HS-5 (cell line): Measurements from ENCODE around the gene ABCA13.
A peak's percentile ranks its signal among the peaks of the same experiment; 100 is the strongest.
"Not testable (repeated sequence)": the region's sequence is repeated elsewhere in the genome, so short reads cannot be mapped to it uniquely, and the experiment has no call there.

Experiments used
- DNase-seq: peaks from one replicate; pipeline ENCODE4 v3.0.0-alpha.2; 2012; ENCODE audit warnings: low read depth

The ABCA13 gene

DNA sequence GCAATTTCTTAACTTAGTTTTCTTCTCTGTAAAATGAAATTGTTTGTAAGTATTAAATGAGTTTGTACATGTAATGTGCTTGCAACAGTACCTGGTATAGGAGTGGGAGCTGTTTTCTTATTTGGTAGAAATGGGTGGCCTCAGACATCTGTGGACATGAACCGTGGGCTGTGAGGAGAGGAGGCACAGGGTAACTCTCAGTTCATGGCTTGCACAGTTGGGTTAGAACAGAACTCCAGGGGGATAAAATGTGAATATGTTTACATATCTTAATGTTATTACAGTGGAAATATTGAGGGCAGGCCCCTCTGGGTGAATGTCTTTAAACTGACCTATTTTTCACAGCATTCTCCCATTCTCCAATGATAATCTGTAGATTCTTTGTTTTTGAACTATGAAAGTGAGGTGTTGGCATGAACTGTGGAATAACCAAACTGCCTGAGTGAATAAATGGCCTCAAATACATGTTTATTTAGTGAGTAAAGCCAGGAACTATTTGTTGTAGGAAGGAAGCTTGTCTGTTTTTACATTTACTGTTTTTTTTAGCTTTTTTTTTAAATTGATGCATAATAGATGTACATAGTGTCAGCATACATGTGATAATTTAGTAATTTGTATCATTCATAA is 2.6 kb downstream of the ABCA13 start:
- DNase-seq, result no peak

GRCh38 chr7:48175019-48175418 is 3.8 kb downstream of the ABCA13 start:
- no peak for DNase-seq

- DNase-seq, result no peak
Observed at GRCh38 chr7:48176356-48176893, 5.2 kb downstream of the ABCA13 start.

DNA sequence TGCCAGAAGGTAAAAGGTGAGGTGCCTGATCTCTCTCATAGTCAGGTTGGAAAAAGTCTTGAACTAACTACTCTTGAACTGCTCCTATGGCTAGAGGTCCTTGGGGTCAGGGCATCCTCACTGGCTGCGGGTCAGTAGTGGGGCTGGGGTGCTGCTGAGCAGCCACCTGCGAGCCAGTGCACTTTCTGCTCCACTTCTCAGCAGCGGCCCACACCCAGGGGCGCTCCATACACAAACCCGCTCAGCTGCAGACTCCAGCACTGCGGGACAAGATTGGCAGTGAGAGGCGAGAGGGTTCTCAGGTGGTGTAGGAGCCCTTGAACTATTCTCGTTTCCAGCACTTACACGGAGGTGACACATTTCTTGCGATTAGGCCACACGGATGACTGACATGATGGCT is 6.0 kb downstream of the ABCA13 start:
- DNase-seq, result no peak

DNA sequence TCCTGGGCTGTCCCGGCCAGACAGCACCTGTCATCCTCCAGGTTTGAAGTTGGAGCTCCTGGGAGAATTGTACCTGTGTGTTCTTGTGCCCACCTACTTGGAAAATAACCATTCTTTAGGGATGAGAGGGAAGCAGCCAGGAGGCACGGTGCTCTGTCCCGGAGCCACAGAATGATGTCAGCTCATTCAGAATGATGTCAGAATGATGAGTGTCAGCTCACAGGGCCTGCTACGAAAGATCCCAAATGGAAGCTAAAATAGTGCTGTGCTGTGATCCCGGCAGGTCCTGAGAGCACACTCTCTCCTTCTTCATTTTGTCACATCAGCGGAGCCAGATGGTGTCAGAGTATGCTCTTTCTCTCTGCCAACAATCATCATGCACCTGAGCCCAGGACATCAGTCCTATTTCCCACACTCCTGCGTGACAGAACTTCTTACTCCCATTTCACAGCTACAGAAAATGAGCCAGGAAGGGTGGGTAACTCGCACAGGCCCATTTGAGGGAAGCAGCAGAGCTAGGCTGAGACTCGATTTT is 8.3 kb downstream of the ABCA13 start:
- no peak for DNase-seq

DNA sequence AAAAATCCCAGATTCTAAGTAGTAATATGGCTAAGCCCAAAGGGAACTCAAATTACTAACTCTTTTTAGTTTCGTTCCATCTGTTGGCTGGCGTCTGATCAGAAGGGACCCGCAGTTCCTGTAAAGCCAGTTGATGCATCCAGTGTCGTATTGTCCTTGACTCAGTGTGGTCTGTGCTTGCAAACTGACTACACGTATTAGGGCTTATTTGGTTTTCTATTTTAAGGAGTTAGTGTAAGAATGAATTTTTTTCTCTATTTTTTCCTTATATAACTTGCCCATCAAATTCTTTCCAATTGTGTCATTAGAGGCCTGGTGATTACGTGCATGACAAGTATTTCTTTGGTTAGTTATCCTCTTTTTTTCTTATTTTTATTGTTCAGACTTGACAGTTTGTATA is 9.7 kb downstream of the ABCA13 start:
- peak; percentile 68 for DNase-seq

DNA sequence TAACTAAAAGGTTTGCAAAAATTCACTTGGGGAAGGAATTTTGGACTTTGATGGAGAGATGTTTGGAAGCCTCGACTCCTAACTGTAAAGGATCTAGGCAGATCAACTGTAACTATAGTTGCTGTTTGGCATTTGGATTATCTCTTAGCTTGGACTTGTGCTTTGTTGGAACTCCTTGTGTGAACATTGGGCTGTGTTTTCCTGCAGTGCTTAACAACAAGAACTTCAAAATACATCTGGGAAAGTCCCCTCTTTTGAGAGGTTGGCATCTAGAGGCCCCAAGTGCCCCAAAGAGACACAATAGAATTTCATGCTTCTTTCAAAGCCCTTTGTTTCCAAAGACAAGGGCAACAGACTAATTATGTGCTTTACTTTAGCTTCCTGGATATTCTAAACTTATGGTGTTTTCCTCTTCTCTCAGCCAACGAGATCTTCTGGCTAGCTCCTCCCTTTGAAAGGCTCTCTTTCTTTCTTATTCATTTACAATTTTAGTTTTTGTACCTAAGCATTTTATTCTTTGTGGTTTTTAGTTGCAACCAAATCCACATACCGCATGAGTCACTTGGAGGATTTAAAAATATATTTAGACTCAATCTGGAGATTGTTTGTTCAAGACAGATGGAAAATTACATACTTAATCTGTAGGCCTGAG is 11.6 kb downstream of the ABCA13 start:
- peak; percentile 65 for DNase-seq

GRCh38 chr7:48183370-48183743 is 12.1 kb downstream of the ABCA13 start:
- no peak for DNase-seq

- DNase-seq, result no peak
Observed at GRCh38 chr7:48183965-48184364, 12.7 kb downstream of the ABCA13 start.

GRCh38 chr7:48188776-48189520 is 17.7 kb downstream of the ABCA13 start:
- DNase-seq, result peak; percentile 42

DNA sequence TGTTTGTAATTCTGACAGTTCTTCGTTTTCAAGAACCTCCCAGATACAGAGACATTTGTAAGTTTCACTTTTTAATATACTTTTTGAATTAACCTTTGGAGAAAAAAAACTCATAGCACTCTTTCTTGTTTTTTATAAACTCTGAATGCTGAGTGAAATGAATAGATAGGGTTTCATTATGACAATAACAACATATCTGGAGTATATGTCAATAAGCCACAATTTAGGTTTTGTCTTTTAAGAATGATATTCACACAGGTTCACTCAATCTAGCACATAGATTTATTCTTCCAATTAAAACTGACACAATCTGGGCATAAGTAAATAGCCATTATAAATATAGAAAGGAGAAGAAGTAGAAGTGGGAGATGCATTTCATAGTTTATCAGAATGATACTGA is 21.7 kb downstream of the ABCA13 start:
- no peak for DNase-seq

DNA sequence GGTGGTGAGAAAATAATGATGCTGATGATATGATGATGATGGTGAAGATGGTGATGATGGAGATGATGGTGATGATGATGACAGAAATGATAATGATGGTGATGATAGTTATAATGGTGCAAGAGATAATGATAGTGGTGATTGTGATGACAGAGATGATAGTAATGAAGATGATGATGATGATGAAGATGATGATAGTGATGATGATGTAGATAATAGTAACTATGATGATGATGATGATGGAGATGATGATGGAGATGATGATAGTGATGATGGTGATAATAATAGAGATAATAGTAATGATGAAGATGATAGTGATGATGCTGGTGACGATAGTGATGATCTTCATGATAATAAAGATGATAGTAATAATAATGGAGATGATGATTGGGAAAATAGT is 22.2 kb downstream of the ABCA13 start:
- no peak for DNase-seq

DNA sequence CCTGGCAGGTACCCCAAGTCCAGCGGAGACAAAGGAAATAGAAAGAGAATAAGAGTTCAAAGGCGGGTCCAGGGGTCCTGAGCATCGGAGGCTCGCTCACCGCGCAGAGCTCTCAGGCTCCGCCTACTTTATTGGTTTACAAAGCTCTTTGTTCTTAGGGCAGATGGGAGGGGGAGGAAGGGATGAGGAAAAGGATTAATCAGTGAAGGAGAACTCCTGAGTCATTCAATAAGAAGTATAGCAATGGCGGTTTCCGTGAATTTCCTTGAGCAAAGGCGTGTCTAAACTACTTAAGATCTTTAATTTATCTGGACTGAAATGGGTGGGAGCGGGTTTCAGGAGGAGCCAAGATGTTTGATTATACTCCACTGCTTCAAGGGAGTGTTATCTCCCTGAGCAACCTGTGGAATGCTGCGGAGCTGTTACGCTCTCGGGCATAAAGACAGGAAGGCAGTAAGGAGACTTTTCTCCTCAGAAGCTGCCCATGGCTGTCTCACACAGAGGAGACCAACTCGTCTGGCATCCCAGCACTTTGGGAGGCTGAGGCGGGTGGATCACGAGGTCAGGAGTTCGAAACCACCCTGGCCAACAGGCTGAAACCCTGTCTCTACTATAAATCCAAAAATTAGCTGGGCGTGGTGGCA is 29.8 kb downstream of the ABCA13 start:
- not testable (repeated sequence) for DNase-seq

- not testable (repeated sequence) for DNase-seq
Observed at GRCh38 chr7:48202916-48203315, 31.7 kb downstream of the ABCA13 start.

GRCh38 chr7:48207155-48207675 is 36.0 kb downstream of the ABCA13 start:
- DNase-seq, result no peak

- DNase-seq, result no peak
Observed at GRCh38 chr7:48209004-48209600, 37.8 kb downstream of the ABCA13 start.

DNA sequence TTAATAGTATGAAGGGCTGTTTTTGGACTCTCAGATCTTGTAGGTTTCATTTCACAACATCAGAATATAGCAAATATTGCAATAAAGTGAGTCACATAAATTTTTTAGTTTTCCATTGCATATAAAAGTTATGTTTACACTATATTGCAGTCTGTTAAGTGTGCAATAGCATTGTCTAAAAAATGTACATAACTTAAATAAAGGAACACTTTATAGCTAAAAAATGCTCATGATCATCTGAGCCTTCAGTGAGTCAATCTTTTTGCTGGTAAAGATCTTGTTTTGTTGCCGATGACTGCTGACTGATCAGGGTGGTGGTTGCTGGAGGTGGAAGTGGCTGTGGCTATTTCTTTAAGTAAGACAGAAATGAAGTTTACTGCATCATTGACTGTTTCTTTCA is 42.0 kb downstream of the ABCA13 start:
- DNase-seq, result peak; percentile 63

DNA sequence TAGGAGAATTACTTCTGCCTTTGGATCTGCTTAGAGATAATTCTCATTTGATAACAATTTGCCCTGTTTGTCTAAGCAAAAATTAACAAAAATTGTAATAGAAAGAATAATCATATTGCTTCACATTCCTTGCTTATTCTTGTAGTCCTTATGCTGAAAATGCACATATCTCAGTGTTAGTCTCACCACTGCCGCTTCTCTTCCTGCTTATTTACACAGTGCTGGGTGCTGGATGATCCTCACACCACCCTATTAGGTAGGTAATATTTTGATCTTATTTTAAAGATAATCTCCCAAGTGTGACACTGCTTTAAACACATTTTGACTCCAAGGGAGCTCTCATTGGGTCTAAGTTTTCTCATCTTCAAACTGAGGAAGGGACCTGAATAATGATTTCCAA is 46.0 kb downstream of the ABCA13 start:
- DNase-seq, result no peak

DNA sequence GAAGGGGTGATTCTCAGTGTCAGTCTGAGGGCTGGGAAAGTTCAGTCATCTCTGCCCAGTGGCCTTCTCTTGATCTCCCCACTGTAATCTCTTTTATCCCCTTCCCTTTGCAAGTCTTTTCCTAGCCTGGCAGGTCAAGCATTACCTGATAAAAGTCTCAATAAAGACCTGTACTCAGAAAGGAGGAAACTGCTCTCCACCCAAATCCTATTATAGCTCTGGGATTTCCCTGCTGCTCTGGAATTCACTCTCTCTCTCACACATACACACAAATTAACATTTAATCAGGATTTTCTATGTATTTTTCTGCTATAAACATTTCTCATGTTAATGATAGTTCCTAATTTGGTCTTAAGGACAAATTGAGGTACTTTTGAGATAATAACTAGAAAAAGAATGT is 46.5 kb downstream of the ABCA13 start:
- DNase-seq, result no peak

- no peak for DNase-seq
Observed at GRCh38 chr7:48224042-48224441, 52.8 kb downstream of the ABCA13 start.

DNA sequence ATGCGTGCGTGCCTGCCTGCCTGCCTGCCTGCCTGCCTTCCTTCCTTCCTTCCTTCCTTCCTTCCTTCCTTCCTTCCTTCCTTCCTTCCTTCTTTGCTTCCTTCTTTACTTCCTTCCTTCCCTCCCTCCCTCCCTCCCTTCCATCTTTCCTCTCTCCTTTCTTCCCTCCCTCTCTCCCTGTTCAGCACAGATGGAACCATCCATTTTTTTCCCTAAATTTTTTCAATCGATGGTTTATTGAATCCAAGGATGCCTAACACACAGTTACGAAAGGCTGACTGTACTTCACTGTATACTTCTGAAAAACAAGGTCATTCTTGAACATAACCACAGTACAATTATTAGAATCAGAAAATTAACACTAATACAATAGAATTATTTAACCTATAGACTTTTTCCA is 53.8 kb downstream of the ABCA13 start:
- no peak for DNase-seq

DNA sequence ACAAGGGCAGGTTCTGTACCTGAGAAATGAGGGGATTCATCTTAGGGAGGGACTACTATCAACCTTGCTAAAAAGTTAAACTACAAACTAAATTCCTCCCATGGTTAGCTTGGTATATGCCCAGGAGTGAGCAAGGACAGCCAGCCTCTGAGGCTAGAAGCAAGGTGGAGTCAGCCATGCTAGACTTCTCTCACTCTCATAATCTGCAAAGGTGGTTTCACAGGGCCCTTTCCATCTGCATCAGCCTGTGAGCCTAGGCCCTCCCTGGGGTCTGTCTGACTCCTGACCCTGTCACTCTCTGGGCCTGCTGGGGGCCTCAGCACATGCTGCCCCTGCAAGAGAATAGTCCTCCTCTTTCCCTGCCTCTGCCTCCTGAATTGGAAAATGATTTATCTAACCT is 66.1 kb downstream of the ABCA13 start:
- DNase-seq, result no peak
